GM12873 (cell line): Measurements from ENCODE around the gene NYAP1.

ENCODE experiments used
- CTCF ChIP-seq: IDR thresholded peaks from 2 replicates; pipeline ENCODE4 v1.5.1; 2012; ENCODE audit warnings: low read depth, mild to moderate bottlenecking, moderate library complexity, low read length, control low read depth; ENCODE audit not compliant: insufficient read depth; ENCODE audit errors: missing control alignments

Gene NYAP1

GRCh38 chr7:100516135-100516812 is 32.5 kb downstream of the NYAP1 start:
- no peak for TF ChIP-seq CTCF

- TF ChIP-seq CTCF, result no peak
Observed at GRCh38 chr7:100517305-100517704, 33.6 kb downstream of the NYAP1 start.

- no peak for TF ChIP-seq CTCF
Observed at GRCh38 chr7:100519580-100519979, 35.9 kb downstream of the NYAP1 start.

- TF ChIP-seq CTCF, result no peak
Observed at GRCh38 chr7:100520138-100520537, 36.4 kb downstream of the NYAP1 start.

- no peak for TF ChIP-seq CTCF
Observed at GRCh38 chr7:100521076-100521475, 37.3 kb downstream of the NYAP1 start.

GRCh38 chr7:100532165-100533022 is 48.7 kb downstream of the NYAP1 start:
- TF ChIP-seq CTCF, result no peak

GRCh38 chr7:100538348-100538653 is 54.6 kb downstream of the NYAP1 start:
- no peak for TF ChIP-seq CTCF
